GM19025 (cell line): ENCODE measurements around the gene TRIL.

Experiments
- ATAC-seq: cut with Tn5 transposase; IDR thresholded peaks from one replicate; pipeline ENCODE4 v1.9.1; 2021; ENCODE audit warnings: mild to moderate bottlenecking, low read depth, moderate library complexity; ENCODE audit not compliant: unreplicated experiment

TRIL gene

DNA sequence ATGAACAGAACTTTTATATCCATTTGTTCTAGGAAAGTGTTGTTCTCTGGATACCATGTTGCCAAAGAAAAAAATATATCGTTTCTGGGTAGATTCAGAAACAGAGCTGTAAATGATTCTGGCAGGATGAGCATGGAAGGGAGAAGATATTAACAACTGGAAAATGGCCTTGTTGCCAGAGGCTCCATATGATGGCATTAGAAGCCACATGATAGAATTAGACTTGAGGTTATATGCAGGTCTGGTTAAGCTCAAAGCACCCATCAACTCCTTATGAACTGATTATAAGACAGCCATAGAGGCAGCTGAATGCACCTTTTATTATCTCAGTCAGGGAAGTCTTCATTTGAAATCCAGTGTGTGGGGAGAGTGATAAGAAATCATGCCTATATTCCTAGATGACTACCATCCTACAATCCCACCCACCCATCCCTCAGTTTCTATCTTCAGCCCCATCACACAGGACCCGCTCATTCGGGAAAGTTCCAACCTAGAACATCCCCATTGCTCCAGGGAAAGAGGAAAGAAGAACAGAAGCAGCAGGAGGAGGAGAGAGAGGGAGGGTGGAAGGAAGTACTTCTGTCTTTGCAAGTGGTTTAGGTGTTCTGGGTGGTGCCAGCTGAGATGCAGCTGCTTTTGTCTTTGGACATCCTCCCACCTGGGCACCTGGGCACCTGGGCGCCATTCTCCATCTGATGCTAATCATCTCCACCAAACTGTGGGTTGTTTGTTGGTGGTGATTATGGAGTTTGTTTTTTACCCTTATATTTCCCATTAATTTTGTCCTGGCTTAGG is 25.5 kb upstream of the TRIL start:
- ATAC-seq, result no peak

DNA sequence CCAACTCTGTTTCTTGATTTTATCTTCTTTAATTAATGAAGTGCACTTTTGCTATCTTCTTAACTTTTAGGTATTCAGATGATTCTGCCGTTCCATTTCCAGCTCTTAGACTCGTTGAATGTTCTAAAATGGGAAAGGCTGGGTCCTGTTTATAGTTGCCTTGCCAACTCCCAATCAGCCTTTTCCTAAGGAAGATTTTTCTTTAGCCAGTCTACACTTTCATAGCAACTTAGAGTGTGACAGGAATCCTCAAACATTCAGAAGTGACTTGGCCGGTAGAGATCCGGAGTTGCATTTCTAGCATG is 23.0 kb upstream of the TRIL start:
- ATAC-seq, result no peak

- no peak for ATAC-seq
Measured at GRCh38 chr7:28980451-28981160, 22.5 kb upstream of the TRIL start.

DNA sequence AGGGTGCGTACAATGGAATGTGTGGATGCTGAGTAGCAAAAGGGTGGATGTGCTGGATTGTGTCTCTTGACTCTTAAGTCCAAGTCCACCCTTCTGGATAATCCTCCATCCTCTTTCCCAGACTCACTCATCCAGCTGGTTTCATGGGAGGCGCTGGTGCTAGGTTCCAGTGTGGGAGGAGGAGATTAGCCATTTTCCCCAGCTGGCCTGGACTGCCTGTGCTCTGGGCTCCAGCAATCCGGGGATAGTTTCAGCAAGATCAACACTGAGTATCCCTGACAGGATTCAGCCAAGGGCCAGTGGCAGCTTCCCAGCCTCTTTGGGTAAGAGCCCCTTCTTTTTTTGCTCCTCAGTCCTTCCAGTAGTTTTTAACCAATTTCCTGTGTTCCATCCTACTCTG is 21.6 kb upstream of the TRIL start:
- ATAC-seq, result no peak

- ATAC-seq, result no peak
Measured at GRCh38 chr7:28977881-28978280, 19.8 kb upstream of the TRIL start.

- no peak for ATAC-seq
Measured at GRCh38 chr7:28976022-28976421, 17.9 kb upstream of the TRIL start.

DNA sequence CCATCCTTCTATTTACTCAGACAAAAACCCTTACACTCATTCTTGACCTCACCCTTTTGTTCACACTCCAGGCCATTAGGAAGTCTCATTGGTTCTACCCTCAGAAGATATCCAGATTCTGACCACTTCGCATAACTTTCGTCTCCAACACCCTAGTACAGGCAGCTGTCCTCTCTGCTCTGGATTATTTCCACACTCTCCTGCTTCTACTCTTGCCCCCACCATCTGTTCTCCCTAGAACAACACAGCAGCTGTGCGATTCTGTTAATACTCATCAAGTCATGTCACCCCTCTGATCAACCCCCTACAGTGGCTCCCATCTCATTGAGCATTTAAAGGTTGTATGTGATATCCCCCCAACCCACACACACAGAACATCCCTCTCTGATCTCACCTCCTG is 15.5 kb upstream of the TRIL start:
- ATAC-seq, result no peak

GRCh38 chr7:28964056-28964455 is 5.9 kb upstream of the TRIL start:
- ATAC-seq, result no peak

DNA sequence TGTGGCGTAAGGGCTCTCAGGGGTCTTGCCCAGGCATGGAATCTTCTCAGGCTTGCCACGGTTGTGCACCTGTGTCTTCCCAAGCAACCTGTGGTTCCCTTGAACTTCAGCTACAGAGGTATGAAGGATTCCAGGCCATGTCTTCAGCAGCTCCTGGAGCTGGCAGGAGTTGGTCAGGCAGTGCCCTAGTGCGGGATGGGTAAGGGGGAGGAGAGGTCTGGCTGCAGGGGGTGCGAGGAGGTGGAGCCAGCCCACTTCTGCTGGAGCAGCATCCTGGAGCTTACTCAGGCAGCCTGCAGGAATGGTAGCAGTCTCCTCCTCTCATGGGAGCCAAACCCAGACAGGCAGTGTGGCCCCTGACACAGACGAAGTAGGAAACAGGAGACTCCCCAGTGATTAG is 3.8 kb upstream of the TRIL start:
- ATAC-seq, result no peak

DNA sequence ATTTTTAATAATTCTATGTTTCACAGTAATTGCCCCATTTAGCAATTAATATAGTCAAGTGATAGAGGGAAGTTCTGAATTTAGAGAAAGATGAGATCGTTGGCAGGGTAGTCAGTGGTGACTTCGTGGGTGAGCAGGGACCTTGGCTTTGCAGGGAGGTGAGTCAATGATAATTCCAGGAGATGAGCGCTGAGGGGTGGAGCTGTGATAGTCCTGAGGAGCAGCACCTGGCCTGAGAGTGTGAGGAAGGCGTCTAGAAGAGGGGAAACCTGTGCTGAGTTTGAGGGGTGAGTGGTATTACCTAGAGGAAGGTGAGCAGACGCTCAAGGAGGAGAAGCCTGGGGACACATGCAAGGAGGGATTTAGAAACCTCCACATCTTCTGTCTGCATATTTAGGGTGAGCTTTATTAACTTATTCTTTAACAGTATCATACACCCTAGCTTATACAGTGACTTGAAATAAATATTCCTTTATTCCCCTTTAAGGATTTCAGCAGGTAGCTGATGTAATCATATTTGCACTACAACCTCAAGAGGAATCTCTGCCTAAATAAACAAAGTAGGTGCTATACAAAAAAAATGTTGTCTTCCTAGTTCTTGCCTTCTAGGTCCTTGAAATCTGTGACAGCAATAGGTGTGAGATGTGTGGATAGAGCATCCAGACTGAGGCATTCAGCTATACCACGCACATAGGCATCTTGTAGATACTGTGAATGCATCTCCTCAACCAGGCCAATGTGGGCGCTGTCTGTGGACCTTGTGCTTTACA is 2.1 kb upstream of the TRIL start:
- ATAC-seq, result no peak

- no peak for ATAC-seq
Measured at GRCh38 chr7:28958980-28959347, 834 bp upstream of the TRIL start.

DNA sequence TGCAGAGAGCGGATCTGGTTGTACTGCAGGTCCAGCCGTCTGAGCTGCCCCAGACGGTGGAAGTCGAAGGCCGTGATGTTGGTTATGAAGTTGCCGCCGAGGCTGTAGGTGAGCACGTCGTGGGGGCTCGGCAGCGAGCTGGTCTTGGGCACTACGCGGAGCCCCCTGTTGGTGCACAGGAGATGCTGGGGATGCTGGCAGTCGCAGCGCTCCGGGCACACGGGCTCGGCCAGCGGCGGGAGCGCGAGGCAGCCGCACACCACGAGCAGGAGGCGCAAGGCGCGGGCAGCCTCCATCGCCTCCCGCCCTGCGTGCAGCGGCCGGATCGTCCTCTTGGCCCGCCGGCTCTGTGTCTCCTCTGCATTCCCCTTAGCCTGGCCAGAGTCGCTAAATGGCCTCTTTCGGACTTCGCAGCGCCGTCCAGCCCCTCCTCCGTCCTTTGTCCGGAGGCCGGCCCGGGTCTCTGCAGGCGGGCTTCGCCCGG is 337 bp downstream of the TRIL start:
- ATAC-seq, result no peak

DNA sequence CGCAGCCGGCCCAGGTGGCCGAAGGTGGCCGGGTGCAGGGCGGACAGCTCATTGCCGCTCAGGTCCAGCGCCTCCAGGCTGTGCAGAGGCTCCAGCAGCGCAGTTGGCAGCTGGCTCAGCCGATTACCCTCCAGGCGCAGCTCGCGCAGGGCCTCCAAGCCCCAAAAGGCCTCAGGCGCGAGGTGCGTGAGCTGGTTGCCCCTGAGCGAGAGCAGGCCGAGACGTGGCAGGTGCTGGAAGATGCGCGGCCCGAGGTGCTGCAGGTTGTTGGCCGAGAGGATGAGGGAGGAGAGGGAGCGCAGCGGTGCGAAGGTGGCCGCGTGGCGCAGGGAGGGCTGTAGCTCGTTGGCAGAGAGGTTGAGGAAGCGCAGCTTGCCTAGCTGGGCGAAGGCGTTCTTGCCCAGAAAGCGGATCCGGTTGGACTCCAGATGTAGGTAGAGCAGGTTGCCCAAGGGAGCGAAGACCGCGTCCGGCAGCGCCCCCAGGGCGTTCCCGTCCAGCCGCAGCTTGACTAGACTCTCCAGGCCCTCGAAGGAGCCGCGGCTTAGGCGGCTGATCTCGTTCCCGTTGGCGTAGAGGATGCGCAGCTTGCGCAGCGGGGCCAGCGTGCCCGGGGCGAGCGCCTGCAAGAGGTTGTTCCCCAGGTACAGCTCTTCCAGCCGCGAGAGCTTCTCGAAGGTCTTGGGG is 923 bp downstream of the TRIL start:
- no peak for ATAC-seq

- no peak for ATAC-seq
Measured at GRCh38 chr7:28956608-28957063, 1.5 kb downstream of the TRIL start.

DNA sequence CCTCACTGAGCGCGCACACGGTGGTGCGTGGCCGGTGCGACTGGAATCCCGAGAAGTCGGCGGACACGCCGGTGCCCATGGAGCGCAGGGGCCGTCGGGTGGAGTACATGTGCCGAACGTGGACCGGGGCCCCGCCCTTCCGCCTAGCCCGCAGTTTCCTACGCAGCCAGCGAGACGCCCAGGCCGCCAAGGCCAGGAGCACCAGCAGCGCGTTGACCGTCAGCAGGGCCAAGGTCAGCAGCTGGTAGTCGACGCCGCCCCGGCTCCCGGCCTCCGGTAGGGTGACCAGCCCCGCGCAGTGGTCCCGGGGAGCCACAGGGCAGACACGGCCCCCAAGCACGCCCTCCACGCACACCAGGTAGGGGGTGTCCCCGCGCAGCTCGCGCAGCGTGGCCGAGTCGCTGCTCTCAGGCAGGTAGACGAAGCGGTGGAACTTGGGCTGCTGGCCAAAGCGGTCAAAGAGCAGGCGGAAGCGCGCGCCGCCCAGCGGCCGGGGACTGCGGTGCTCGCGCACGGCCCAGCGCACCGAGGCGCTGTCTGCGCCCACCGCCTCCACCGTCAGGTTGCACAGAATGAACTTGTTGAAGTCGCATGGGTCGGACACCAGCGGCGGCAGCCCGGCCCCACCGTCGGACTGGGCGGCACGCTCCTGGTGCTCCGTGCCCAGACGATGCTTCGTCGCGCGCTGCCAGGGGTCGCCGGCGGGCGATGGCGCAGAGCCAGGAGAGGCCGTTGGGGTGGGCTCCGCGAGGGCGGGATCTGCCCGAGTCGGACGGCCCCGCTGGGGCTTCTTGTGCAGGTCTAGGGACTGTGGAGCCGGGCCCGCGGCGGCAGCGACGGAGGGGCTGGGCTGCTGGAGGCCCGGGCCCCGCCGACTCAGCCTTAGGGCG is 2.2 kb downstream of the TRIL start:
- no peak for ATAC-seq

- no peak for ATAC-seq
Measured at GRCh38 chr7:28955356-28955717, 2.8 kb downstream of the TRIL start.

DNA sequence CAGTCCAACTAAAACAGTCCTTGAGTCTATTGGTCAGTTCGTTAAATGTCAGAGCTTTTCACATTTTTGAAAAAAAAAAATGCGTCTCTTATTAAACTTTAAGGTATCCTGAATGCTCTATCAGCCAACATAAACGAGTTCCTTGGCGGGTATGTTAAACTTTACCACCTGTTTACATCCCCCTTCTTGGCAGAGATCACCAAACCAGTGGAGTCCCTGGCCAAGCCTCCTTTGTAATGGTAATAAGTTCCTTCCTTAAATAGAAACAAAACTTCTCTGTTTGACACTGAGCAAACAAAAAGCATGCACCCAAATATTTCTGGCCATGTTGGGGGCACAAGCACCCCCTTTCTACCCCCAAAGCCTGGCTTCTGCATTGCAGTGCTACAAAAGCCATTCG is 3.2 kb downstream of the TRIL start:
- no peak for ATAC-seq

DNA sequence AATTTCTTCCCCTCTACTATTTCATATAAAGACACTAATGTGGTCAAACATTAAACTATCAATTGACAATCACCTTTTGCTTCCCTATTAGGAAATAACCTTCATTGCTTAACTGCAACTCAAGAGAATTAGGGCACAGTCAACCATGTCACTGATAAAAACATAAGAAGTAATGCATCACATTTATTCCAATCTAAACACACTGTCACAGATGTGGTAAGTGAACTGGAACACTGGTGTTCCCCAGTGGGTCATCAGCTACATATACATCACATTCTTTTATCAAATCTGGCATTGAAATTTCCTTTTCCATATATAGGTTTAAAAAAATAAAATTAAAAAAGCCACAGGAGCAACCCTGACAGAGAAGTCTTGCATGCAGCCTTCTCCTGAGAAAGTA is 3.7 kb downstream of the TRIL start:
- ATAC-seq, result no peak

DNA sequence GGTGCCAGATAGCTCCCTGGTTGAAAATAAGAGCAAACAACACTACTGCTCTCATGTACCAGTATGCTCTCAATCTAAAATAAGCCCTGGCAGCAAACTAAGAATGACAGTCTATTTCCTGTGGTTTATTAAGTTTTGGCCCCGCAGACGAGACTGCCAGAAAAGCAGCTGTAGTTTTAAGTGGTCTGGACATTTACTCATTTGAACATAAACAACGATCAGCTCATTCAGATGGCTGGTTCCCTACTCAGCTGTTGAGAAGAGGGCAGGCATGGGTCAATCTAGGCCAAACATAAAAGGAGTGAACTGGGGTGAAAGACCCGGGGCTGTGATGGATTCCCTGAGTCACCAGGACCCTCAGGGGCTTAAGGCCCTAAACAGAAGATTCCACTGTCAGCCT is 4.5 kb downstream of the TRIL start:
- no peak for ATAC-seq

DNA sequence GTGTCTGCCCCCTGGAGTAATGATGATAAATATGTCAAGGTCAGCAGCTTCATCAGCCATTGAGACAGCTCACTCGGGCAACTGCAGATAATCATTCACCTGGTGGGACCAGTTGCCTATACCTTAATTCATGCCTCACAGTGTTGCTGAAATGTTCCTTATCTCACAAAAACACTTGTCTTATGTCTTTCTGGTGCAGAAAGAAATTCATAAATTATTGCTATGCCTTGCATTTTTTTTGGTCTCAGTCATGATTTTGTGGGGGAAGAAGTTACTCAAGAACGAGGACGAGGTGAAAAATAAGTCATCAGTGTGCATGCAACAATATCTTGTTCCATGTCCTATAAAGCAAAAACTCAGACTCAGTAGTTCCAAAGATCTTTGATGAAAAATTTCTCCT is 16.0 kb downstream of the TRIL start:
- no peak for ATAC-seq
